ENCODE data around the gene KLF11.

DNA sequence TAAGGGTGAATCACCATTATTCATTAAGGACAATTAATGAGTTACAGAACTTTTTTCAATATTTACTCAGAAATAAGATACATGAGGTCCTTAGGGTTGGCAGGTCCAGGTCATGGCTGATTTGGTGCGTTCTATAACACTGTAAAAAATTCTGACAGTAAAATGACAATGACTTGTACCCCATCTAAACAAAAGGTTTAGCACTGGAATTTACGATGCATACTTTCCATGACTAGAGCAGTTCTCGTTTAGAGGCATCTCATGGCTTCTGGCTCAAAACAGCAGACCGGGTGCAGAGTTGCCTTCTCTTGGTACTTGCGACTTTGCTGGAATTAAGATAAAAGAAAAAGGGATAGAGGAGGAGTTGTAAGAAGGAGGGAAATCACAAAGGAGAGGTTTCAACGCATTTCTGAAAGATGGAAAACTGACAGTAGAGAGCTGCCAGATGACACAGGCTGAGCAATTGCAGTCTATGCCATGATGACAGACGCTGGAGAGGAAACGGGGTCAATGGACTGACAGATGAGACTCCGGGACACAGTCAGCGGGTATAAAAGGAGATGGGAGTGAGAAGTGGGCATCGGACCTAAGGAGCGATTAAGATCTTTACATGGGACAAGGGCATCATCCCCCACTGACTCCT is 41.0 kb downstream of the KLF11 start:
- TF ChIP-seq, protein P1, sequence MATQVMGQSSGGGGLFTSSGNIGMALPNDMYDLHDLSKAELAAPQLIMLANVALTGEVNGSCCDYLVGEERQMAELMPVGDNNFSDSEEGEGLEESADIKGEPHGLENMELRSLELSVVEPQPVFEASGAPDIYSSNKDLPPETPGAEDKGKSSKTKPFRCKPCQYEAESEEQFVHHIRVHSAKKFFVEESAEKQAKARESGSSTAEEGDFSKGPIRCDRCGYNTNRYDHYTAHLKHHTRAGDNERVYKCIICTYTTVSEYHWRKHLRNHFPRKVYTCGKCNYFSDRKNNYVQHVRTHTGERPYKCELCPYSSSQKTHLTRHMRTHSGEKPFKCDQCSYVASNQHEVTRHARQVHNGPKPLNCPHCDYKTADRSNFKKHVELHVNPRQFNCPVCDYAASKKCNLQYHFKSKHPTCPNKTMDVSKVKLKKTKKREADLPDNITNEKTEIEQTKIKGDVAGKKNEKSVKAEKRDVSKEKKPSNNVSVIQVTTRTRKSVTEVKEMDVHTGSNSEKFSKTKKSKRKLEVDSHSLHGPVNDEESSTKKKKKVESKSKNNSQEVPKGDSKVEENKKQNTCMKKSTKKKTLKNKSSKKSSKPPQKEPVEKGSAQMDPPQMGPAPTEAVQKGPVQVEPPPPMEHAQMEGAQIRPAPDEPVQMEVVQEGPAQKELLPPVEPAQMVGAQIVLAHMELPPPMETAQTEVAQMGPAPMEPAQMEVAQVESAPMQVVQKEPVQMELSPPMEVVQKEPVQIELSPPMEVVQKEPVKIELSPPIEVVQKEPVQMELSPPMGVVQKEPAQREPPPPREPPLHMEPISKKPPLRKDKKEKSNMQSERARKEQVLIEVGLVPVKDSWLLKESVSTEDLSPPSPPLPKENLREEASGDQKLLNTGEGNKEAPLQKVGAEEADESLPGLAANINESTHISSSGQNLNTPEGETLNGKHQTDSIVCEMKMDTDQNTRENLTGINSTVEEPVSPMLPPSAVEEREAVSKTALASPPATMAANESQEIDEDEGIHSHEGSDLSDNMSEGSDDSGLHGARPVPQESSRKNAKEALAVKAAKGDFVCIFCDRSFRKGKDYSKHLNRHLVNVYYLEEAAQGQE (IDR thresholded peaks at IDR 0.05; ENCODE audit: insufficient replicate concordance, low read depth) = no peak
- TF ChIP-seq, protein P2, sequence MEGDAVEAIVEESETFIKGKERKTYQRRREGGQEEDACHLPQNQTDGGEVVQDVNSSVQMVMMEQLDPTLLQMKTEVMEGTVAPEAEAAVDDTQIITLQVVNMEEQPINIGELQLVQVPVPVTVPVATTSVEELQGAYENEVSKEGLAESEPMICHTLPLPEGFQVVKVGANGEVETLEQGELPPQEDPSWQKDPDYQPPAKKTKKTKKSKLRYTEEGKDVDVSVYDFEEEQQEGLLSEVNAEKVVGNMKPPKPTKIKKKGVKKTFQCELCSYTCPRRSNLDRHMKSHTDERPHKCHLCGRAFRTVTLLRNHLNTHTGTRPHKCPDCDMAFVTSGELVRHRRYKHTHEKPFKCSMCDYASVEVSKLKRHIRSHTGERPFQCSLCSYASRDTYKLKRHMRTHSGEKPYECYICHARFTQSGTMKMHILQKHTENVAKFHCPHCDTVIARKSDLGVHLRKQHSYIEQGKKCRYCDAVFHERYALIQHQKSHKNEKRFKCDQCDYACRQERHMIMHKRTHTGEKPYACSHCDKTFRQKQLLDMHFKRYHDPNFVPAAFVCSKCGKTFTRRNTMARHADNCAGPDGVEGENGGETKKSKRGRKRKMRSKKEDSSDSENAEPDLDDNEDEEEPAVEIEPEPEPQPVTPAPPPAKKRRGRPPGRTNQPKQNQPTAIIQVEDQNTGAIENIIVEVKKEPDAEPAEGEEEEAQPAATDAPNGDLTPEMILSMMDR (IDR thresholded peaks at IDR 0.05; ENCODE audit: insufficient read depth, low read length) = no peak
- TF ChIP-seq GABPA (IDR thresholded peaks at IDR 0.05; ENCODE audit: low read depth) = no peak
